SK-N-SH (cell line): ENCODE data around the gene RNF214. TPM values are rescaled to one million over a fixed set of nuclear protein-coding genes. Genes with fewer than 3 reads are reported as not detected.

Experiments used
- CTCF ChIA-PET: fragments of 300-600, 350-600 bp; formaldehyde crosslinking; extraction: SDS; loops from one replicate; lab custom pipeline; 2021; lab: Yijun Ruan, JAX
- POLR2A ChIA-PET: fragments of 350-600 bp; sonication (Branson Sonifier 250); formaldehyde crosslinking; extraction: SDS; loops from one replicate; lab custom pipeline; 2020; ENCODE audit warnings: antibody characterized with exemption, inconsistent platforms; lab: Yijun Ruan, JAX
- DNase-seq: peaks from one replicate; pipeline ENCODE4 v3.0.0; 2012
- H2AFZ ChIP-seq: fragments of 200-600 bp; sonication (generic); 2 replicates; pipeline ENCODE4 v1.8.1; 2016; ENCODE audit warnings: antibody characterized with exemption, mild to moderate bottlenecking, low read depth
- H3F3A ChIP-seq: fragments of 200-600 bp; sonication (generic); replicated peaks from 2 replicates; pipeline ENCODE3; 2016; ENCODE audit warnings: antibody characterized with exemption, mild to moderate bottlenecking; ENCODE audit not compliant: insufficient read depth
- H3K27ac ChIP-seq, 2 experiments: fragments of 200-500 bp in 1 of 2; fragments of 200-600 bp in 1 of 2; sonication (Bioruptor generic) in 1 of 2; sonication (generic), shearing (Covaris generic) in 1 of 2; 2 replicates each; pipeline versions ENCODE4 v1.5.1 to v1.6.1; 2014 to 2016; ENCODE audit warnings: low read depth in 2 of 2, inconsistent platforms in 1 of 2, low read length in 1 of 2, mild to moderate bottlenecking in 1 of 2, mixed read lengths in 1 of 2
- H3K27me3 ChIP-seq: fragments of 200-600 bp; sonication (generic), shearing (Covaris generic); 2 replicates; pipeline ENCODE4 v1.6.1; 2016; ENCODE audit warnings: mixed run types; ENCODE audit not compliant: insufficient read depth
- H3K36me3 ChIP-seq, 2 experiments: fragments of 200-500 bp in 1 of 2; fragments of 200-600 bp in 1 of 2; sonication (Bioruptor generic) in 1 of 2; sonication (generic) in 1 of 2; replicated peaks in 1 of 2; 2 replicates each; pipeline versions ENCODE3 to v1.5.1; 2014 to 2016; ENCODE audit warnings: low read length in 1 of 2, mild to moderate bottlenecking in 1 of 2; ENCODE audit not compliant: insufficient read depth in 2 of 2, control insufficient read depth in 1 of 2
- H3K4me1 ChIP-seq, 2 experiments: fragments of 200-500 bp in 1 of 2; fragments of 200-600 bp in 1 of 2; sonication (Bioruptor generic) in 1 of 2; sonication (generic), shearing (Covaris generic) in 1 of 2; 2 replicates each; pipeline versions ENCODE4 v1.5.1 to v1.6.1; 2014 to 2016; ENCODE audit warnings: low read depth in 1 of 2, low read length in 1 of 2, mixed run types in 1 of 2; ENCODE audit not compliant: insufficient read depth in 2 of 2, control insufficient read depth in 1 of 2
- H3K4me2 ChIP-seq: fragments of 200-600 bp; sonication (generic), shearing (Covaris generic); 2 replicates; pipeline ENCODE4 v1.6.1; 2017; ENCODE audit warnings: mixed run types
- H3K4me3 ChIP-seq, 2 experiments: fragments of 200-500 bp in 1 of 2; fragments of 200-600 bp in 1 of 2; sonication (Bioruptor generic) in 1 of 2; sonication (generic), shearing (Covaris generic) in 1 of 2; 2 replicates each; pipeline versions ENCODE4 v1.5.1 to v1.8.1; 2014 to 2016; ENCODE audit warnings: low read depth in 2 of 2, inconsistent platforms in 1 of 2, low read length in 1 of 2, mild to moderate bottlenecking in 1 of 2, mixed read lengths in 1 of 2, moderate library complexity in 1 of 2
- H3K79me2 ChIP-seq: fragments of 200-600 bp; sonication (generic); 2 replicates; pipeline ENCODE4 v1.8.1; 2017; ENCODE audit warnings: mild to moderate bottlenecking; ENCODE audit not compliant: insufficient read depth
- H3K9ac ChIP-seq: fragments of 200-600 bp; sonication (generic); 2 replicates; pipeline ENCODE4 v1.6.1; 2017; ENCODE audit warnings: mixed run types
- H3K9me2 ChIP-seq: fragments of 200-600 bp; sonication (generic); 2 replicates; pipeline ENCODE4 v1.6.1; 2017; ENCODE audit warnings: mixed run types
- H3K9me3 ChIP-seq: fragments of 200-600 bp; sonication (generic); 2 replicates; pipeline ENCODE4 v1.6.1; 2017; ENCODE audit warnings: mixed run types, mild to moderate bottlenecking, moderate library complexity
- H4K20me1 ChIP-seq: fragments of 200-600 bp; sonication (generic); 2 replicates; pipeline ENCODE4 v1.6.1; 2017; ENCODE audit warnings: mild to moderate bottlenecking, mixed run types; ENCODE audit not compliant: insufficient read depth
- CTCF ChIP-seq: fragments of 200-600 bp; sonication (generic); IDR thresholded peaks from 2 replicates; pipeline ENCODE4 v1.6.1; 2017; ENCODE audit warnings: antibody characterized with exemption, mild to moderate bottlenecking, moderate library complexity
- ELF1 ChIP-seq: IDR thresholded peaks from 2 replicates; pipeline ENCODE4 v1.4.0; 2012
- EP300 ChIP-seq, 2 experiments: IDR thresholded peaks; 2 replicates each; pipeline versions ENCODE4 v1.4.0 to v1.6.1; 2012; ENCODE audit warnings: borderline replicate concordance in 1 of 2, low read depth in 1 of 2, low read length in 1 of 2
- EZH2phosphoT487 ChIP-seq: fragments of 200-600 bp; sonication (generic); IDR thresholded peaks from 2 replicates; pipeline ENCODE4 v1.6.1; 2017; ENCODE audit warnings: low read depth, mixed run types, mild to moderate bottlenecking, antibody characterized with exemption, moderate library complexity, borderline replicate concordance
- FOSL2 ChIP-seq: IDR thresholded peaks from 2 replicates; pipeline ENCODE4 v1.4.0; 2012; ENCODE audit warnings: low read depth, mild to moderate bottlenecking, moderate library complexity, borderline replicate concordance
- FOXJ3 ChIP-seq: sonication (generic); formaldehyde crosslinking; IDR thresholded peaks from 2 replicates; pipeline ENCODE4 v1.5.1; 2020; ENCODE audit warnings: mild to moderate bottlenecking, missing genetic modification reagents
- FOXM1 ChIP-seq: IDR thresholded peaks from 2 replicates; pipeline ENCODE4 v1.4.0; 2012; ENCODE audit warnings: low read depth, mild to moderate bottlenecking
- NFIC ChIP-seq: IDR thresholded peaks from 2 replicates; pipeline ENCODE4 v1.4.0; 2012; ENCODE audit warnings: borderline replicate concordance
- POLR2AphosphoS5 ChIP-seq: IDR thresholded peaks from 2 replicates; pipeline ENCODE4 v1.6.1; 2012; ENCODE audit warnings: low read depth, low read length
- TEAD4 ChIP-seq: IDR thresholded peaks from 2 replicates; pipeline ENCODE4 v1.4.0; 2012; ENCODE audit warnings: mild to moderate bottlenecking, borderline replicate concordance; ENCODE audit not compliant: insufficient read depth
- YY1 ChIP-seq: IDR thresholded peaks from 2 replicates; pipeline ENCODE4 v1.4.0; 2012; ENCODE audit warnings: low read depth, mild to moderate bottlenecking
- WGBS: methylation state at CpG from one replicate; pipeline ENCODE4 v1.1.6; 2017; ENCODE audit warnings: low lambda C conversion rate; 5-methylcytosine and 5-hydroxymethylcytosine counted together
- polyA plus RNA-seq, 3 experiments: library from polyadenylated mRNA; depleted of rRNA; stranded (reverse); fragments of >200 nt; gene quantifications; 2 replicates each; pipeline ENCODE4 v1.2.3, GENCODE V29; 2012
- TF ChIP-seq, protein P1 (sequence below): IDR thresholded peaks from 2 replicates; pipeline ENCODE4 v1.4.0; 2012; ENCODE audit warnings: low read depth
- TF ChIP-seq, protein P2 (sequence below): IDR thresholded peaks from 2 replicates; pipeline ENCODE4 v1.4.0; 2012; ENCODE audit warnings: low read depth, borderline replicate concordance

The RNF214 gene
- polyA plus RNA-seq, 1 of the 3 experiments (the other 2 are of a cell fraction): 15.4 TPM

GRCh38 chr11:117198613-117199012, 33.9 kb upstream of the RNF214 start (continued):
- no peak for TF ChIP-seq NFIC
- no peak for TF ChIP-seq TEAD4
- no peak for TF ChIP-seq YY1
- TF ChIP-seq POLR2AphosphoS5: no peak
- TF ChIP-seq, protein P1, sequence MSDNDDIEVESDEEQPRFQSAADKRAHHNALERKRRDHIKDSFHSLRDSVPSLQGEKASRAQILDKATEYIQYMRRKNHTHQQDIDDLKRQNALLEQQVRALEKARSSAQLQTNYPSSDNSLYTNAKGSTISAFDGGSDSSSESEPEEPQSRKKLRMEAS: no peak
- TF ChIP-seq FOSL2: no peak
- no peak for TF ChIP-seq EZH2phosphoT487
- no peak for TF ChIP-seq EP300 (IDR thresholded peaks at IDR 0.05; ENCODE audit: borderline replicate concordance in 1 of 2, low read depth in 1 of 2, low read length in 1 of 2)

DNA sequence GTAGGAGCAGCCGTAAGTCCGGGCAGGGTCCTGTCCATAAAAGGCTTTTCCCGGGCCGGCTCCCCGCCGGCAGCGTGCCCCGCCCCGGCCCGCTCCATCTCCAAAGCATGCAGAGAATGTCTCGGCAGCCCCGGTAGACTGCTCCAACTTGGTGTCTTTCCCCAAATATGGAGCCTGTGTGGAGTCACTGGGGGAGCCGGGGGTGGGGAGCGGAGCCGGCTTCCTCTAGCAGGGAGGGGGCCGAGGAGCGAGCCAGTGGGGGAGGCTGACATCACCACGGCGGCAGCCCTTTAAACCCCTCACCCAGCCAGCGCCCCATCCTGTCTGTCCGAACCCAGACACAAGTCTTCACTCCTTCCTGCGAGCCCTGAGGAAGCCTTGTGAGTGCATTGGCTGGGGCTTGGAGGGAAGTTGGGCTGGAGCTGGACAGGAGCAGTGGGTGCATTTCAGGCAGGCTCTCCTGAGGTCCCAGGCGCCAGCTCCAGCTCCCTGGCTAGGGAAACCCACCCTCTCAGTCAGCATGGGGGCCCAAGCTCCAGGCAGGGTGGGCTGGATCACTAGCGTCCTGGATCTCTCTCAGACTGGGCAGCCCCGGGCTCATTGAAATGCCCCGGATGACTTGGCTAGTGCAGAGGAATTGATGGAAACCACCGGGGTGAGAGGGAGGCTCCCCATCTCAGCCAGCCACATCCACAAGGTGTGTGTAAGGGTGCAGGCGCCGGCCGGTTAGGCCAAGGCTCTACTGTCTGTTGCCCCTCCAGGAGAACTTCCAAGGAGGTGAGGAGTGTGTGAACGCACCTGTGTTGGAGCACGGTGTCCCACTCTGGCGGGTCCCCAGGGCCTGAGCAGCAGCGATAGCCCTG, 33.2 kb upstream of the RNF214 start, which contains the start of gene TAGLN:
Gene TAGLN, plus strand, starts transcription at position 318 of the 863 bp plus-strand sequence. CDS start 3,644 bp downstream, outside the sequence.
- WGBS: 61% methylated on average over 24 of the region's 34 CpGs
- peaks cover 9 to 13% of the 10 kb centered on the region in 2 experiments; a peak in 3 of 4 replicates for H3K4me1 ChIP-seq

GRCh38 chr11:117199916-117200812, 32.3 kb upstream of the RNF214 start:
- Histone ChIP-seq H2AFZ (no peak overlapping the region), H4K20me1 (peaks cover 26% of the 10 kb centered on the region; the same call in 1 of the 2 replicates), H3K4me1 (peaks cover 9 to 13% of the 10 kb centered on the region in 2 experiments; a peak in 3 of 4 replicates), H3F3A (peaks cover 19% of the 10 kb centered on the region), H3K27me3 (no peaks in the 10 kb centered on the region), H3K4me3 (peak overlapping the region; percentile 43 to 51; a peak in 3 of 4 replicates), H3K27ac (peak overlapping the region in 1 of 2 experiments; percentile 75; a peak in 3 of 4 replicates), H3K9me3 (no peaks in the 10 kb centered on the region), H3K9ac (peak overlapping the region; percentile 64), H3K79me2 (peaks cover 66% of the 10 kb centered on the region), H3K4me2 (peak overlapping the region; percentile 77), H3K36me3 (peaks cover 0 to 19% of the 10 kb centered on the region in 2 experiments), H3K9me2 (no peaks in the 10 kb centered on the region)
- POLR2A ChIA-PET: no interaction called here
- CTCF ChIA-PET: interaction anchor here (0.9 to 1.6 kb wide), 2 partner anchors 26 to 32 kb away, joined by 3 to 4 read pairs; partner anchors contain the start of genes PCSK7 and RNF214
- no peak for DNase-seq
- WGBS: 70% methylated on average over 11 of the region's 13 CpGs
- TF ChIP-seq, protein P2, sequence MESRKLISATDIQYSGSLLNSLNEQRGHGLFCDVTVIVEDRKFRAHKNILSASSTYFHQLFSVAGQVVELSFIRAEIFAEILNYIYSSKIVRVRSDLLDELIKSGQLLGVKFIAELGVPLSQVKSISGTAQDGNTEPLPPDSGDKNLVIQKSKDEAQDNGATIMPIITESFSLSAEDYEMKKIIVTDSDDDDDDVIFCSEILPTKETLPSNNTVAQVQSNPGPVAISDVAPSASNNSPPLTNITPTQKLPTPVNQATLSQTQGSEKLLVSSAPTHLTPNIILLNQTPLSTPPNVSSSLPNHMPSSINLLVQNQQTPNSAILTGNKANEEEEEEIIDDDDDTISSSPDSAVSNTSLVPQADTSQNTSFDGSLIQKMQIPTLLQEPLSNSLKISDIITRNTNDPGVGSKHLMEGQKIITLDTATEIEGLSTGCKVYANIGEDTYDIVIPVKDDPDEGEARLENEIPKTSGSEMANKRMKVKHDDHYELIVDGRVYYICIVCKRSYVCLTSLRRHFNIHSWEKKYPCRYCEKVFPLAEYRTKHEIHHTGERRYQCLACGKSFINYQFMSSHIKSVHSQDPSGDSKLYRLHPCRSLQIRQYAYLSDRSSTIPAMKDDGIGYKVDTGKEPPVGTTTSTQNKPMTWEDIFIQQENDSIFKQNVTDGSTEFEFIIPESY: no peak
- no peak for TF ChIP-seq ELF1
- no peak for TF ChIP-seq CTCF
- no peak for TF ChIP-seq FOXM1

More for the DNA sequence above, 33.2 kb upstream of the RNF214 start, which contains the start of gene TAGLN:
- ChIA-PET POLR2A (no interaction called here), CTCF (interaction anchor here (1.0 to 1.2 kb wide), 4 partner anchors 14 to 20 kb away, joined by 3 to 4 read pairs (median 3); no protein-coding TSS in a partner anchor)
- TF ChIP-seq, protein P1: no peak
- TF ChIP-seq FOXJ3 (CRISPR knock-in tag): no peak
- peak; percentile 66; the same call in 1 of the 2 replicates for TF ChIP-seq TEAD4
- H3K27ac ChIP-seq: peak within 1 kb of the TSS; percentile 61 to 75
- peak within 1 kb of the TSS; percentile 64 for H3K9ac ChIP-seq
- H2AFZ ChIP-seq: 0 out of 2 replicates have a peak within 1 kb of the TSS, but pooled peaks have one; percentile 50
- H3K27me3 ChIP-seq: no peaks in the 10 kb centered on the region
- no peaks in the 10 kb centered on the region for H3K9me3 ChIP-seq
- H3K79me2 ChIP-seq: peaks cover 66% of the 10 kb centered on the region
- DNase-seq: no peak
- peak within 1 kb of the TSS; percentile 43 to 51; a peak in 3 of 4 replicates for H3K4me3 ChIP-seq
- H3K36me3 ChIP-seq: peaks cover 0 to 11% of the 10 kb centered on the region in 2 experiments
- peaks cover 21% of the 10 kb centered on the region; the same call in 1 of the 2 replicates for H4K20me1 ChIP-seq
- no peaks in the 10 kb centered on the region for H3K9me2 ChIP-seq
- H3K4me2 ChIP-seq: peak within 1 kb of the TSS; percentile 77
- peaks cover 11% of the 10 kb centered on the region for H3F3A ChIP-seq
